ENCODE measurements around the gene GGTLC2. TPM values are rescaled to one million over a fixed set of nuclear protein-coding genes. Genes with fewer than 3 reads are reported as not detected.

The GGTLC2 gene
- total and polyA plus RNA-seq, 2 experiments from 2014 or later: 0.37 TPM; not detected in 1

DNA sequence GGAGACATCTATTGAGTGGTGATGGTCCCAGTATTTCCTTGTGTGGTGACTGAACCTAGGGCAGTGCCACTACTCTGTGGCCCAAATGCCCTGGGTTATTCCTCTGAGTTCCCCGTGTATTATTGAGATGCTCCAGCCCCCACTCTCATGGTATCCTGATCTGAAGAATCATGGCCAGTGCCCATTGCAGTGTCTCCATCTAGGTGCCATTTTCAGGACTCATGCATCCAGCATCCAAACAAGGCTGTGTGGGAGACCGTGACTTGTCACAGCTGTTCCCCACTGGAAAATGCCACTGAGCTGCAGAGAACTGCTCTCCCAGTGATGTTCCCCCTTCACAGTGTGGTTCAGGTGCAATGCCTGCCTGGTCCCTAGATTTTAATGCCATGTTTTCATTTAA is 24.7 kb downstream of the GGTLC2 start:
- no peaks in the 10 kb centered on the region for H3K9me2 ChIP-seq (replicated peaks; ENCODE audit: insufficient read depth)
- no peak for DNase-seq (ENCODE audit: low spot score)
- no peaks in the 10 kb centered on the region for H3K9me3 ChIP-seq (ENCODE audit: low read depth)
- H2AFZ ChIP-seq: no peak overlapping the region
- no peak overlapping the region for H3K4me3 ChIP-seq
- no peaks in the 10 kb centered on the region for H3K79me2 ChIP-seq
- no peaks in the 10 kb centered on the region for H4K20me1 ChIP-seq (ENCODE audit: insufficient read depth, poor library complexity, severe bottlenecking)
- WGBS (ENCODE audit: low lambda C conversion rate, missing lambda C conversion rate): 90% methylated on average over 2 of the region's 2 CpGs
- peaks cover under 1% of the 10 kb centered on the region for H3K27me3 ChIP-seq
- TF ChIP-seq EZH2phosphoT487 (IDR thresholded peaks at IDR 0.05; ENCODE audit: low read depth, severe bottlenecking, unreplicated experiment): no peak
- TF ChIP-seq, protein P1, sequence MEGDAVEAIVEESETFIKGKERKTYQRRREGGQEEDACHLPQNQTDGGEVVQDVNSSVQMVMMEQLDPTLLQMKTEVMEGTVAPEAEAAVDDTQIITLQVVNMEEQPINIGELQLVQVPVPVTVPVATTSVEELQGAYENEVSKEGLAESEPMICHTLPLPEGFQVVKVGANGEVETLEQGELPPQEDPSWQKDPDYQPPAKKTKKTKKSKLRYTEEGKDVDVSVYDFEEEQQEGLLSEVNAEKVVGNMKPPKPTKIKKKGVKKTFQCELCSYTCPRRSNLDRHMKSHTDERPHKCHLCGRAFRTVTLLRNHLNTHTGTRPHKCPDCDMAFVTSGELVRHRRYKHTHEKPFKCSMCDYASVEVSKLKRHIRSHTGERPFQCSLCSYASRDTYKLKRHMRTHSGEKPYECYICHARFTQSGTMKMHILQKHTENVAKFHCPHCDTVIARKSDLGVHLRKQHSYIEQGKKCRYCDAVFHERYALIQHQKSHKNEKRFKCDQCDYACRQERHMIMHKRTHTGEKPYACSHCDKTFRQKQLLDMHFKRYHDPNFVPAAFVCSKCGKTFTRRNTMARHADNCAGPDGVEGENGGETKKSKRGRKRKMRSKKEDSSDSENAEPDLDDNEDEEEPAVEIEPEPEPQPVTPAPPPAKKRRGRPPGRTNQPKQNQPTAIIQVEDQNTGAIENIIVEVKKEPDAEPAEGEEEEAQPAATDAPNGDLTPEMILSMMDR (IDR thresholded peaks at IDR 0.05; ENCODE audit: poor library complexity): no peak
- TF ChIP-seq EZH2 (IDR thresholded peaks at IDR 0.05; ENCODE audit: borderline replicate concordance): no peak
- H3K4me2 ChIP-seq: no peak overlapping the region
- no peak overlapping the region for H3K27ac ChIP-seq
- no peaks in the 10 kb centered on the region for H3K4me1 ChIP-seq (ENCODE audit: insufficient read depth)
- H3K36me3 ChIP-seq (replicated peaks; ENCODE audit: insufficient read depth, low read depth): no peaks in the 10 kb centered on the region

DNA sequence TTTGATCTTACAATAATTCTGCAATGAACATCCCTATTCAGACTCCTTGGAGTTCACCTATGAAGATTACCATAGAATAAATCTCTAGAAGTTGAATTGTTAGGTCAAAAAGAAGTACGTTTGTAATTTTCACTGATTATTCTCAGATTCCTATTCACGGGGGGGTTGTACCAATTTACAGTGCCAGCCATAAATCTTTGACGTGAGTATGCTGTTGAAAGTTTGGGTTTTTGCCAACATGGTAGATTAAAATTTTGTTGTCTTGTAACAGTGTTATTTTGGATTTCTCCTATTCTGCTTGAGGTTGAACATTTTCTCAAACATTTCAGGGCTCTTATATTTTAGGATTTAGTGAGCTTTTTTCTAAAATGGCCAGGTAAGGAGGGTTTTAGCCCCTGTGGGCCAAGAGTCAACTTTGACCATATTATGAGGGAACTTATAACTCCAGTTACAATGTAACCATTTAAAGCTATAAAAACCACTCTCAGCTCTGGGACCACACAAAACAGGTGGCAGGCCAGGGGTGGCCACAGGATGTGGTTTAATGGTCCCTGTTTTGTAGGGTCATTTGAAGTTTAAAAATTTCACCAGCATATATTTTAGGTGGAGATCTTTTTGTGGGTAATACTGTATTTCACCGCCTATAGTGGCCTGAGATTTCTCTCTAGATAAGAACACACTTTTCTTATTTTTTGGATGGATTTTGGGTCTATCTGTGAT is 25.8 kb downstream of the GGTLC2 start:
- Histone ChIP-seq H3K36me3 (replicated peaks; ENCODE audit: insufficient read depth, low read depth) (no peaks in the 10 kb centered on the region), H4K20me1 (ENCODE audit: insufficient read depth, poor library complexity, severe bottlenecking) (no peaks in the 10 kb centered on the region), H3K4me3 (no peak overlapping the region), H3K9me2 (replicated peaks; ENCODE audit: insufficient read depth) (no peaks in the 10 kb centered on the region), H3K79me2 (no peaks in the 10 kb centered on the region), H3K4me2 (no peak overlapping the region), H3K4me1 (ENCODE audit: insufficient read depth) (no peaks in the 10 kb centered on the region), H3K27ac (no peak overlapping the region), H2AFZ (no peak overlapping the region), H3K9me3 (ENCODE audit: low read depth) (no peaks in the 10 kb centered on the region), H3K27me3 (peaks cover 3% of the 10 kb centered on the region)
- TF ChIP-seq EZH2phosphoT487 (IDR thresholded peaks at IDR 0.05; ENCODE audit: low read depth, severe bottlenecking, unreplicated experiment) (no peak), EZH2 (IDR thresholded peaks at IDR 0.05; ENCODE audit: borderline replicate concordance) (no peak)
- TF ChIP-seq, protein P1 (IDR thresholded peaks at IDR 0.05; ENCODE audit: poor library complexity): no peak
- no peak for DNase-seq (ENCODE audit: low spot score)
- 75% methylated on average over 4 of the region's 4 CpGs for WGBS (ENCODE audit: low lambda C conversion rate, missing lambda C conversion rate)

DNA sequence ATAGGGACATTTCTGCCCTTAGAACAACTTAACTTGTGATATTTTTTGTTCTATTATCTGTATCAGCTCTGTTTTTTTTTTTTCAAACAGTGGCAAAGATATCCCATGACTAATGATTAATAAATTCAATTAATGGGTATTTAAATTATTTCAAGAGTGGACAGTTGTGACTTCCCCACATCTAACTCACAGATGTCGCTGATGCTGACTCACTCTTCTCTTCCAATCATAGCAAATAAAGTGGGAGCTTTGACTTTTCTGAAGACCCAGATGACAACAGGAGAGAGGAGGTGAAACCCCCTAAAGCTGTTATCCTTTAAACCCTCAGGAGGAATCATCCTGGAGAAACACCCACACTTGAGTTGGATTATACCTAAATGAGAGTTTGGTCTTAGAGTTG is 27.1 kb downstream of the GGTLC2 start:
- Histone ChIP-seq H3K27me3 (peaks cover 3% of the 10 kb centered on the region), H3K9me3 (ENCODE audit: low read depth) (no peaks in the 10 kb centered on the region), H3K36me3 (replicated peaks; ENCODE audit: insufficient read depth, low read depth) (no peaks in the 10 kb centered on the region), H3K4me3 (no peak overlapping the region), H2AFZ (no peak overlapping the region), H4K20me1 (ENCODE audit: insufficient read depth, poor library complexity, severe bottlenecking) (no peaks in the 10 kb centered on the region), H3K27ac (no peak overlapping the region), H3K79me2 (no peaks in the 10 kb centered on the region), H3K4me1 (ENCODE audit: insufficient read depth) (no peaks in the 10 kb centered on the region), H3K4me2 (no peak overlapping the region), H3K9me2 (replicated peaks; ENCODE audit: insufficient read depth) (no peaks in the 10 kb centered on the region)
- TF ChIP-seq EZH2phosphoT487 (IDR thresholded peaks at IDR 0.05; ENCODE audit: low read depth, severe bottlenecking, unreplicated experiment): no peak
- TF ChIP-seq, protein P1 (IDR thresholded peaks at IDR 0.05; ENCODE audit: poor library complexity): no peak
- TF ChIP-seq EZH2 (IDR thresholded peaks at IDR 0.05; ENCODE audit: borderline replicate concordance): no peak
- DNase-seq (ENCODE audit: low spot score): no peak
- WGBS (ENCODE audit: low lambda C conversion rate, missing lambda C conversion rate): 87% methylated on average over 1 of the region's 1 CpG
